ELF-1 (cell line): ENCODE data around the gene SASH1.

Source experiments
- DNase-seq: peaks from one replicate; pipeline ENCODE4 v3.0.0-alpha.2; 2016; ENCODE audit warnings: low read depth, low spot score

The SASH1 gene

GRCh38 chr6:148404456-148405054 is 61.9 kb downstream of the SASH1 start:
- DNase-seq = no peak

- DNase-seq = no peak
Measured at GRCh38 chr6:148405894-148406293, 63.3 kb downstream of the SASH1 start.

GRCh38 chr6:148406579-148407371 is 64.1 kb downstream of the SASH1 start:
- DNase-seq = no peak

- DNase-seq = no peak
Measured at GRCh38 chr6:148407372-148407771, 64.7 kb downstream of the SASH1 start.

GRCh38 chr6:148413321-148414091 is 70.9 kb downstream of the SASH1 start:
- DNase-seq = no peak

- DNase-seq = no peak
Measured at GRCh38 chr6:148414092-148414489, 71.5 kb downstream of the SASH1 start.

GRCh38 chr6:148414836-148415235 is 72.2 kb downstream of the SASH1 start:
- DNase-seq = no peak

GRCh38 chr6:148415511-148416260 is 73.0 kb downstream of the SASH1 start:
- DNase-seq = peak; percentile 18

GRCh38 chr6:148416330-148416965 is 73.8 kb downstream of the SASH1 start:
- DNase-seq = no peak

GRCh38 chr6:148417045-148417444 is 74.4 kb downstream of the SASH1 start:
- no peak for DNase-seq

- DNase-seq = no peak
Measured at GRCh38 chr6:148419430-148419829, 76.8 kb downstream of the SASH1 start.

- no peak for DNase-seq
Measured at GRCh38 chr6:148422085-148422484, 79.4 kb downstream of the SASH1 start.

GRCh38 chr6:148423133-148423532 is 80.5 kb downstream of the SASH1 start:
- no peak for DNase-seq

- no peak for DNase-seq
Measured at GRCh38 chr6:148423601-148424270, 81.1 kb downstream of the SASH1 start.

- DNase-seq = no peak
Measured at GRCh38 chr6:148425443-148425842, 82.8 kb downstream of the SASH1 start.

- DNase-seq = no peak
Measured at GRCh38 chr6:148426317-148426977, 83.8 kb downstream of the SASH1 start.

GRCh38 chr6:148427333-148427732 is 84.7 kb downstream of the SASH1 start:
- DNase-seq = no peak

- no peak for DNase-seq
Measured at GRCh38 chr6:148429423-148429822, 86.8 kb downstream of the SASH1 start.

- no peak for DNase-seq
Measured at GRCh38 chr6:148430897-148431296, 88.3 kb downstream of the SASH1 start.

- peak; percentile 29 for DNase-seq
Measured at GRCh38 chr6:148431413-148431812, 88.8 kb downstream of the SASH1 start.
